ENCODE measurements around the gene XRCC6. TPM values are rescaled to one million over a fixed set of nuclear protein-coding genes. Genes with fewer than 3 reads are reported as not detected.
"Not testable (repeated sequence)": the region's sequence is repeated elsewhere in the genome, so short reads cannot be mapped to it uniquely, and the experiment has no call there.

XRCC6 gene
- total and polyA plus RNA-seq, 2 donors (not counting 1 experiment from before 2014, with no cell fraction given), result 183 to 268 TPM

DNA sequence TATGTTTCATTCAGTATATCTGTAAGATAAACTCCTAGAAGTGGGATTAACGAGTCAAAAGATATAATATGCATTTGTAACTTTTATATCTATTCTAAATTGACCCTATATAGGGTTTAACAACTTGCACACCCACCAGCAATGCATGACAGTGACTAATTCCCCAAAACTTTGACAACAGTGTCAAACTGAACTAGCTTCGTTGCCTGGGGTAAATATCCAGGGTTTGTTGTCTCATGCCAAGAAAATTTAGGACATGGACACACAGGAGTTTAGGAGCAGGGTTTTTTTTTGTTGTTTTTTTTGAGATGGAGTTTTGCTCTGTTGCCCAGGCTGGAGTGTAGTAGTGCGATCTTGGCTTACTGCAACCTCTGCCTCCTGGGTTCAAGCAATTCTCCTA lies 62.5 kb downstream of the XRCC6 start:
- TF ChIP-seq, protein P1, sequence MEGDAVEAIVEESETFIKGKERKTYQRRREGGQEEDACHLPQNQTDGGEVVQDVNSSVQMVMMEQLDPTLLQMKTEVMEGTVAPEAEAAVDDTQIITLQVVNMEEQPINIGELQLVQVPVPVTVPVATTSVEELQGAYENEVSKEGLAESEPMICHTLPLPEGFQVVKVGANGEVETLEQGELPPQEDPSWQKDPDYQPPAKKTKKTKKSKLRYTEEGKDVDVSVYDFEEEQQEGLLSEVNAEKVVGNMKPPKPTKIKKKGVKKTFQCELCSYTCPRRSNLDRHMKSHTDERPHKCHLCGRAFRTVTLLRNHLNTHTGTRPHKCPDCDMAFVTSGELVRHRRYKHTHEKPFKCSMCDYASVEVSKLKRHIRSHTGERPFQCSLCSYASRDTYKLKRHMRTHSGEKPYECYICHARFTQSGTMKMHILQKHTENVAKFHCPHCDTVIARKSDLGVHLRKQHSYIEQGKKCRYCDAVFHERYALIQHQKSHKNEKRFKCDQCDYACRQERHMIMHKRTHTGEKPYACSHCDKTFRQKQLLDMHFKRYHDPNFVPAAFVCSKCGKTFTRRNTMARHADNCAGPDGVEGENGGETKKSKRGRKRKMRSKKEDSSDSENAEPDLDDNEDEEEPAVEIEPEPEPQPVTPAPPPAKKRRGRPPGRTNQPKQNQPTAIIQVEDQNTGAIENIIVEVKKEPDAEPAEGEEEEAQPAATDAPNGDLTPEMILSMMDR (conservative IDR thresholded peaks at IDR 0.05 in 1 of 2, IDR thresholded peaks at IDR 0.05 in 1 of 2; ENCODE audit: low read depth in 1 of 2, low read length in 2 of 2), result no peak
- no peak for TF ChIP-seq EZH2 (IDR thresholded peaks at IDR 0.05; ENCODE audit: low read length, missing control alignments)

DNA sequence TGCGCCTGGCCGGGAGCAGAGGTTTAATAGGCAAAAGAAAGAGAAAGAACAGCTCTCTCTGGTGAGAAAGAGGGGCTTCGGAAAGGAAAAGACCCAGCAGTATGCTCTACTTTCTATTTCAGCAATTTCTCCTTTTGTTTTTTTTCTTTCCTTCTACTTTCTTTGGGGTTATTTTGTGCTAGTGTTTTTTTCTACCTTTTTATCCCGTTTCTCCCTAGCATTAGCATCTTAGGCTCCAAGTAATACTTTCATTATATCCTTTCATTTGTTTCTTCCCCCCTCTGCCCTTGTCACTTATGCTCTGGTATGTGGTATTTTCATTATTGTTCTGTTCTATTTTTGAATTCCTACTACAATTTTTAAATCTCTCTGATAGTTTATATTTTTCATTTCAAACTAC lies 63.1 kb downstream of the XRCC6 start:
- Histone ChIP-seq H3K4me1 (ENCODE audit: control insufficient read depth, extremely low read depth, insufficient read depth, low read length) (peaks cover 2% of the 10 kb centered on the region), H3K79me2 (ENCODE audit: control insufficient read depth, insufficient read depth, low read length) (peaks cover 90% of the 10 kb centered on the region), H3K4me2 (ENCODE audit: extremely low read depth, insufficient read depth, low read length) (no peak overlapping the region), H3K27me3 (ENCODE audit: control insufficient read depth, insufficient read depth, low read length) (no peaks in the 10 kb centered on the region), H3K36me3 (ENCODE audit: control insufficient read depth, insufficient read depth, low read length) (peaks cover 3% of the 10 kb centered on the region), H3K27ac (ENCODE audit: insufficient read depth, low read length) (no peak overlapping the region), H3K4me3 (replicated peaks in 1 of 4; ENCODE audit: control extremely low read depth in 1 of 4, insufficient read depth in 1 of 4, low read depth in 3 of 4, low read length in 4 of 4) (no peak overlapping the region), H4K20me1 (ENCODE audit: control insufficient read depth, extremely low read depth, insufficient read depth, low read length) (no peaks in the 10 kb centered on the region), H3K9ac (ENCODE audit: insufficient read depth, low read length) (no peak overlapping the region), H3K9me3 (ENCODE audit: control insufficient read depth, insufficient read depth, low read depth, low read length) (no peaks in the 10 kb centered on the region), H2AFZ (ENCODE audit: low read length) (no peak overlapping the region)
- TF ChIP-seq EZH2 (IDR thresholded peaks at IDR 0.05; ENCODE audit: low read length, missing control alignments), result no peak
- TF ChIP-seq, protein P1 (conservative IDR thresholded peaks at IDR 0.05 in 1 of 2, IDR thresholded peaks at IDR 0.05 in 1 of 2; ENCODE audit: low read depth in 1 of 2, low read length in 2 of 2), result no peak
- DNase-seq (ENCODE audit: low read depth in 2 of 2), result no peak

More for the DNA sequence above, 62.5 kb downstream of the XRCC6 start:
- Histone ChIP-seq H4K20me1 (ENCODE audit: control insufficient read depth, extremely low read depth, insufficient read depth, low read length) (no peaks in the 10 kb centered on the region), H3K79me2 (ENCODE audit: control insufficient read depth, insufficient read depth, low read length) (peaks cover 91% of the 10 kb centered on the region), H3K27me3 (ENCODE audit: control insufficient read depth, insufficient read depth, low read length) (no peaks in the 10 kb centered on the region), H3K4me3 (replicated peaks in 1 of 4; ENCODE audit: control extremely low read depth in 1 of 4, insufficient read depth in 1 of 4, low read depth in 3 of 4, low read length in 4 of 4) (no peak overlapping the region), H3K9ac (ENCODE audit: insufficient read depth, low read length) (no peak overlapping the region), H3K27ac (ENCODE audit: insufficient read depth, low read length) (no peak overlapping the region), H3K4me2 (ENCODE audit: extremely low read depth, insufficient read depth, low read length) (no peak overlapping the region), H3K4me1 (ENCODE audit: control insufficient read depth, extremely low read depth, insufficient read depth, low read length) (peaks cover 2% of the 10 kb centered on the region), H3K9me3 (ENCODE audit: control insufficient read depth, insufficient read depth, low read depth, low read length) (no peaks in the 10 kb centered on the region), H3K36me3 (ENCODE audit: control insufficient read depth, insufficient read depth, low read length) (peaks cover 4% of the 10 kb centered on the region), H2AFZ (ENCODE audit: low read length) (no peak overlapping the region)
- no peak for DNase-seq (ENCODE audit: low read depth in 2 of 2)

DNA sequence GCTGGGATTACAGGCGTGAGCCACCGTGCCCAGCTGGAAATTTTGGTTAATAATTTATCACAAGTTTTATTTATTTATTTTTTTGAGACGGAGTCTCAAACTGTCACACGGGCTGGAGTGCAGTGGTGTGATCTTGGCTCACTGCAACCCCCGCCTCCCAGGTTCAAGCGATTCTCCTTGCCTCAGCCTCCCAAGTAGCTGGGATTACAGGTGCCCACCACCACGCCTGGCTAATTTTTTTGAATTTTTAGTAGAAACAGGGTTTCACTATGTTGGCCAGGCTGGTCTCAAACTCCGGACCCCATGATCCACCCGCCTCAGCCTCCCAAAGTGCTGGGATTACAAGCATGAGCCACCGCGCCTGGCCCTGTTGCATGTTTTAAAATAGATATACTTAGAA lies 65.8 kb downstream of the XRCC6 start:
- Histone ChIP-seq H3K4me2 (ENCODE audit: extremely low read depth, insufficient read depth, low read length) (peak overlapping the region; percentile 98), H3K79me2 (ENCODE audit: control insufficient read depth, insufficient read depth, low read length) (peaks cover 66% of the 10 kb centered on the region), H3K4me3 (replicated peaks in 1 of 4; ENCODE audit: control extremely low read depth in 1 of 4, insufficient read depth in 1 of 4, low read depth in 3 of 4, low read length in 4 of 4) (peak overlapping the region; percentile 74 to 97 (median 88))
- H3K4me1 ChIP-seq (ENCODE audit: control insufficient read depth, extremely low read depth, insufficient read depth, low read length); H2AFZ ChIP-seq (ENCODE audit: low read length); H3K27me3 ChIP-seq (ENCODE audit: control insufficient read depth, insufficient read depth, low read length); H4K20me1 ChIP-seq (ENCODE audit: control insufficient read depth, extremely low read depth, insufficient read depth, low read length); H3K27ac ChIP-seq (ENCODE audit: insufficient read depth, low read length); DNase-seq (ENCODE audit: low read depth in 2 of 2); H3K9ac ChIP-seq (ENCODE audit: insufficient read depth, low read length); H3K9me3 ChIP-seq (ENCODE audit: control insufficient read depth, insufficient read depth, low read depth, low read length); H3K36me3 ChIP-seq (ENCODE audit: control insufficient read depth, insufficient read depth, low read length): not testable (repeated sequence)
